ENCODE results near the gene FOXL1.

Gene FOXL1

GRCh38 chr16:86549076-86549892 is 29.1 kb upstream of the FOXL1 start:
- no peak for DNase-seq

- DNase-seq: no peak
Measured at GRCh38 chr16:86549893-86550190, 28.5 kb upstream of the FOXL1 start.

- no peak for DNase-seq
Measured at GRCh38 chr16:86550281-86550680, 28.1 kb upstream of the FOXL1 start.

- no peak for DNase-seq
Measured at GRCh38 chr16:86553356-86553755, 25.0 kb upstream of the FOXL1 start.

- DNase-seq: no peak
Measured at GRCh38 chr16:86554599-86554916, 23.8 kb upstream of the FOXL1 start.

- DNase-seq: peak; percentile 94 to 96
Measured at GRCh38 chr16:86554917-86555703, 23.2 kb upstream of the FOXL1 start, which contains the start of gene MTHFSD. MTHFSD (minus strand) TSS chr16:86555235; CDS start chr16:86555184, 51 bp downstream.

GRCh38 chr16:86555704-86556075 is 22.7 kb upstream of the FOXL1 start:
- DNase-seq: no peak

GRCh38 chr16:86556576-86556975 is 21.8 kb upstream of the FOXL1 start:
- no peak for DNase-seq

- no peak for DNase-seq
Measured at GRCh38 chr16:86557587-86557986, 20.8 kb upstream of the FOXL1 start.

GRCh38 chr16:86558355-86559193 is 19.8 kb upstream of the FOXL1 start:
- no peak for DNase-seq

GRCh38 chr16:86559802-86560305 is 18.5 kb upstream of the FOXL1 start:
- no peak for DNase-seq

GRCh38 chr16:86562356-86562755 is 16.0 kb upstream of the FOXL1 start:
- no peak for DNase-seq

GRCh38 chr16:86563469-86564345 is 14.6 kb upstream of the FOXL1 start:
- peak; percentile 87 to 91 for DNase-seq

GRCh38 chr16:86565181-86565631 is 13.1 kb upstream of the FOXL1 start:
- DNase-seq: no peak

- no peak for DNase-seq
Measured at GRCh38 chr16:86565644-86566511, 12.5 kb upstream of the FOXL1 start.

- DNase-seq: peak; percentile 13 to 34
Measured at GRCh38 chr16:86566601-86566965, 11.8 kb upstream of the FOXL1 start, which contains the start of gene FOXC2. FOXC2 (plus strand) TSS chr16:86566829; CDS start chr16:86567336, 507 bp downstream.

- DNase-seq: no peak
Measured at GRCh38 chr16:86566966-86567700, 11.2 kb upstream of the FOXL1 start.

GRCh38 chr16:86567701-86568581 is 10.4 kb upstream of the FOXL1 start:
- no peak for DNase-seq

Data from CD4-positive, alpha-beta T cell treated with Interferon alpha-2 for 1 hour (primary cell).